Spleen (tissue), 11 donors: ENCODE data around the gene KIF26B. TPM values are rescaled to one million over a fixed set of nuclear protein-coding genes. Genes with fewer than 3 reads are reported as not detected.

Experiments used
- DNase-seq: peaks from one replicate; pipeline ENCODE4 v3.0.0-alpha.2; 2020
- H3K27ac ChIP-seq, 8 donors: fragments of 200-600 bp; sonication (generic) in 7 of 8; 1 replicate in 4 of 8; 2 replicates in 4 of 8; pipeline versions ENCODE4 v1.5.0 to v1.8.0; 2016 to 2021; ENCODE audit warnings: inconsistent platforms in 4 of 8, mild to moderate bottlenecking in 4 of 8, moderate library complexity in 1 of 8
- H3K27me3 ChIP-seq, 7 donors: fragments of 200-600 bp; sonication (generic) in 6 of 7; replicated peaks in 1 of 7; 1 replicate in 4 of 7; 2 replicates in 3 of 7; pipeline versions ENCODE4 v1.5.0 to v1.8.0; 2016 to 2021; ENCODE audit warnings: inconsistent platforms in 3 of 7, mild to moderate bottlenecking in 1 of 7
- H3K36me3 ChIP-seq, 6 donors: fragments of 200-600 bp; sonication (generic) in 5 of 6; 1 replicate in 4 of 6; 2 replicates in 2 of 6; pipeline versions ENCODE4 v1.5.0 to v1.8.0; 2016 to 2021; ENCODE audit warnings: inconsistent platforms in 2 of 6
- H3K4me1 ChIP-seq, 6 donors: fragments of 200-600 bp; sonication (generic) in 5 of 6; 1 replicate in 3 of 6; 2 replicates in 3 of 6; pipeline versions ENCODE4 v1.5.0 to v1.8.0; 2016 to 2021; ENCODE audit warnings: inconsistent platforms in 3 of 6
- H3K4me3 ChIP-seq, 8 donors: fragments of 200-600 bp; sonication (generic) in 7 of 8; 1 replicate in 4 of 8; 2 replicates in 4 of 8; pipeline versions ENCODE4 v1.5.0 to v1.8.0; 2016 to 2021; ENCODE audit warnings: inconsistent platforms in 4 of 8, mild to moderate bottlenecking in 4 of 8, moderate library complexity in 2 of 8
- H3K9me3 ChIP-seq, 8 donors: fragments of 200-600 bp; sonication (generic) in 7 of 8; 1 replicate in 4 of 8; 2 replicates in 4 of 8; pipeline versions ENCODE4 v1.5.0 to v1.8.0; 2016 to 2021; ENCODE audit warnings: inconsistent platforms in 4 of 8
- POLR2A ChIP-seq, 3 donors: fragments of 450-650 bp; IDR thresholded peaks; one replicate each; pipeline ENCODE4 v1.5.1; 2017; ENCODE audit warnings: antibody characterized with exemption in 3 of 3, mild to moderate bottlenecking in 1 of 3
- POLR2AphosphoS5 ChIP-seq, 3 donors: sonication (generic); formaldehyde crosslinking; IDR thresholded peaks; one replicate each; pipeline ENCODE4 v1.5.1; 2017; ENCODE audit warnings: antibody characterized with exemption in 3 of 3
- WGBS, 5 donors: extraction: QIAGEN DNeasy Blood & Tissue Kit in 3 of 5; methylation state at CpG; one replicate each; pipeline versions ENCODE4 v1.1.5 to v1.1.7; 2013 to 2018; 5-methylcytosine and 5-hydroxymethylcytosine counted together
- intact Hi-C: fragments of 100-400 bp; cut with DNase I; formaldehyde crosslinking; loops from one replicate; pipeline ENCODE4 v1.15.0; 2023; ENCODE audit warnings: low total_unique reads
- polyA plus RNA-seq, 3 donors: library from polyadenylated mRNA; stranded (reverse); fragments of 200-250 nt; gene quantifications; one replicate each; pipeline ENCODE4 v1.2.1, GENCODE V29; 2013
- total RNA-seq, 7 donors: library from RNA; depleted of rRNA in 3 of 7; stranded (reverse); fragments of >200 nt in 3 of 7; fragmentation: NEBNext Ultra II Directional in 4 of 7; extraction: Animal tissue kit (Norgen Biotek cat#: 25700) in 4 of 7; gene quantifications; one replicate each; pipeline versions ENCODE4 v1.1.0 to v1.2.1, GENCODE V29; 2016 to 2021
- TF ChIP-seq, protein P1 (sequence below), 11 experiments: fragments of 200-600 bp in 7 of 11; fragments of 450-650 bp in 4 of 11; sonication (generic) in 4 of 11; IDR thresholded peaks in 8 of 11; conservative IDR thresholded peaks in 3 of 11; 1 replicate in 7 of 11; 2 replicates in 4 of 11; pipeline versions ENCODE4 v1.4.0 to v1.8.0; 2016 to 2021; ENCODE audit warnings: antibody characterized with exemption in 11 of 11, inconsistent platforms in 4 of 11, mild to moderate bottlenecking in 1 of 11
- donor health status: healthy with polysubstance abuse.
- donor health status: DM: no; HTN: no; CAD: no; lungs with moderate emphysema.
- donor health status: DM: no; HTN: no; CAD: no.
- donor health status: Bipolar disorder and iron deficiency.
- donor health status: healthy.
- donor health status: DM: no; HTN: no; CAD: no.
- donor health status: DM: yes; HTN: yes; CAD: no.

Gene KIF26B
- total and polyA plus RNA-seq, 10 donors, result 0.07 to 4.5 (median 0.60) TPM; not detected in 1

GRCh38 chr1:245327842-245328241 lies 173.1 kb downstream of the KIF26B start:
- H3K4me3 ChIP-seq, result no peak overlapping the region
- no peaks in the 10 kb centered on the region for H3K4me1 ChIP-seq
- TF ChIP-seq POLR2A (IDR thresholded peaks at IDR 0.05) (no peak), POLR2AphosphoS5 (IDR thresholded peaks at IDR 0.05) (no peak)
- TF ChIP-seq, protein P1, sequence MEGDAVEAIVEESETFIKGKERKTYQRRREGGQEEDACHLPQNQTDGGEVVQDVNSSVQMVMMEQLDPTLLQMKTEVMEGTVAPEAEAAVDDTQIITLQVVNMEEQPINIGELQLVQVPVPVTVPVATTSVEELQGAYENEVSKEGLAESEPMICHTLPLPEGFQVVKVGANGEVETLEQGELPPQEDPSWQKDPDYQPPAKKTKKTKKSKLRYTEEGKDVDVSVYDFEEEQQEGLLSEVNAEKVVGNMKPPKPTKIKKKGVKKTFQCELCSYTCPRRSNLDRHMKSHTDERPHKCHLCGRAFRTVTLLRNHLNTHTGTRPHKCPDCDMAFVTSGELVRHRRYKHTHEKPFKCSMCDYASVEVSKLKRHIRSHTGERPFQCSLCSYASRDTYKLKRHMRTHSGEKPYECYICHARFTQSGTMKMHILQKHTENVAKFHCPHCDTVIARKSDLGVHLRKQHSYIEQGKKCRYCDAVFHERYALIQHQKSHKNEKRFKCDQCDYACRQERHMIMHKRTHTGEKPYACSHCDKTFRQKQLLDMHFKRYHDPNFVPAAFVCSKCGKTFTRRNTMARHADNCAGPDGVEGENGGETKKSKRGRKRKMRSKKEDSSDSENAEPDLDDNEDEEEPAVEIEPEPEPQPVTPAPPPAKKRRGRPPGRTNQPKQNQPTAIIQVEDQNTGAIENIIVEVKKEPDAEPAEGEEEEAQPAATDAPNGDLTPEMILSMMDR (IDR thresholded peaks at IDR 0.05 in 8 of 11, conservative IDR thresholded peaks at IDR 0.05 in 3 of 11), result no peak
- intact Hi-C loops, result no loop called here
- H3K36me3 ChIP-seq, result no peaks in the 10 kb centered on the region
- H3K27ac ChIP-seq, result no peak overlapping the region
- H3K27me3 ChIP-seq, result no peaks in the 10 kb centered on the region
- no peaks in the 10 kb centered on the region for H3K9me3 ChIP-seq
- DNase-seq, result no peak
- WGBS, 5 donors, result 87 to 94% (median 90%) methylated on average over 4 of the region's 4 CpGs

GRCh38 chr1:245330951-245331350 lies 176.2 kb downstream of the KIF26B start:
- WGBS, 5 donors, result 93 to 96% (median 95%) methylated on average over 26 of the region's 26 CpGs
- DNase-seq, result no peak

GRCh38 chr1:245332085-245332484 lies 177.3 kb downstream of the KIF26B start:
- Histone ChIP-seq H3K27ac (no peak overlapping the region), H3K4me1 (no peaks in the 10 kb centered on the region), H3K4me3 (no peak overlapping the region), H3K9me3 (no peaks in the 10 kb centered on the region), H3K36me3 (no peaks in the 10 kb centered on the region), H3K27me3 (no peaks in the 10 kb centered on the region)
- TF ChIP-seq POLR2A (IDR thresholded peaks at IDR 0.05) (no peak), POLR2AphosphoS5 (IDR thresholded peaks at IDR 0.05) (no peak)
- TF ChIP-seq, protein P1 (IDR thresholded peaks at IDR 0.05 in 8 of 11, conservative IDR thresholded peaks at IDR 0.05 in 3 of 11), result no peak
- no peak for DNase-seq
- intact Hi-C loops, result no loop called here
- 87 to 92% (median 90%) methylated on average over 6 of the region's 6 CpGs for WGBS, 5 donors

More at GRCh38 chr1:245330951-245331350, 176.2 kb downstream of the KIF26B start:
- H3K36me3 ChIP-seq, result no peaks in the 10 kb centered on the region
- H3K4me1 ChIP-seq, result no peaks in the 10 kb centered on the region
- TF ChIP-seq, protein P1 (IDR thresholded peaks at IDR 0.05 in 8 of 11, conservative IDR thresholded peaks at IDR 0.05 in 3 of 11), result no peak
- TF ChIP-seq POLR2A (IDR thresholded peaks at IDR 0.05) (no peak), POLR2AphosphoS5 (IDR thresholded peaks at IDR 0.05) (no peak)
- H3K27ac ChIP-seq, result no peak overlapping the region
- intact Hi-C loops, result no loop called here
- H3K4me3 ChIP-seq, result no peak overlapping the region
- H3K27me3 ChIP-seq, result no peaks in the 10 kb centered on the region
- H3K9me3 ChIP-seq, result no peaks in the 10 kb centered on the region

- Histone ChIP-seq H3K4me3 (no peak overlapping the region), H3K27me3 (no peaks in the 10 kb centered on the region), H3K36me3 (no peaks in the 10 kb centered on the region), H3K9me3 (no peaks in the 10 kb centered on the region), H3K27ac (no peak overlapping the region), H3K4me1 (no peaks in the 10 kb centered on the region)
- intact Hi-C loops, result no loop called here
- WGBS, 5 donors, result 62 to 78% (median 71%) methylated on average over 5 to 6 of the region's 6 CpGs
- no peak for DNase-seq
- TF ChIP-seq, protein P1 (IDR thresholded peaks at IDR 0.05 in 8 of 11, conservative IDR thresholded peaks at IDR 0.05 in 3 of 11), result no peak
- no peak for TF ChIP-seq POLR2A (IDR thresholded peaks at IDR 0.05)
- no peak for TF ChIP-seq POLR2AphosphoS5 (IDR thresholded peaks at IDR 0.05)
Measured at GRCh38 chr1:245332513-245332912, 177.7 kb downstream of the KIF26B start.
